HepG2 (cell line): Measurements from ENCODE around the gene C20orf141. TPM values are rescaled to one million over a fixed set of nuclear protein-coding genes. Genes with fewer than 3 reads are reported as not detected.
A peak's percentile ranks its signal among the peaks of the same experiment; 100 is the strongest.

Experiments
- ELF4 ChIP-seq: sonication (generic); formaldehyde crosslinking; IDR thresholded peaks from 2 replicates; pipeline ENCODE4 v1.5.0; 2020; ENCODE audit warnings: missing genetic modification reagents, mild to moderate bottlenecking, moderate library complexity, borderline replicate concordance
- HHEX ChIP-seq: IDR thresholded peaks from 2 replicates; pipeline ENCODE4 v1.6.1; 2016; ENCODE audit warnings: control low read depth
- MTA3 ChIP-seq: sonication (generic); formaldehyde crosslinking; IDR thresholded peaks from 2 replicates; pipeline ENCODE4 v1.4.0; 2020; ENCODE audit warnings: missing genetic modification reagents
- NCOA1 ChIP-seq: sonication (generic); formaldehyde crosslinking; IDR thresholded peaks from 2 replicates; pipeline ENCODE4 v1.9.0; 2021; ENCODE audit warnings: missing genetic modification reagents
- PAX8 ChIP-seq: sonication (generic); formaldehyde crosslinking; IDR thresholded peaks from 2 replicates; pipeline ENCODE4 v1.8.0; 2022; ENCODE audit warnings: mild to moderate bottlenecking, missing genetic modification reagents, borderline replicate concordance
- PHF5A ChIP-seq: IDR thresholded peaks from one replicate; pipeline ENCODE4 v1.6.1; 2018; ENCODE audit warnings: low read depth, missing genetic modification reagents; ENCODE audit not compliant: unreplicated experiment
- RAD51 ChIP-seq: fragments of 450-650 bp; IDR thresholded peaks from 2 replicates; pipeline ENCODE4 v1.6.1; 2016; ENCODE audit warnings: borderline replicate concordance
- ZBTB7B ChIP-seq: sonication (generic); formaldehyde crosslinking; IDR thresholded peaks from 2 replicates; pipeline ENCODE4 v1.4.0; 2020; ENCODE audit warnings: missing genetic modification reagents
- ZFP90 ChIP-seq: sonication (generic); formaldehyde crosslinking; IDR thresholded peaks from 2 replicates; pipeline ENCODE4 v1.8.0; 2022; ENCODE audit warnings: missing genetic modification reagents, mild to moderate bottlenecking, inconsistent platforms, borderline replicate concordance
- ZMYM2 ChIP-seq: sonication (generic); formaldehyde crosslinking; IDR thresholded peaks from 2 replicates; pipeline ENCODE4 v1.8.0; 2022; ENCODE audit warnings: mild to moderate bottlenecking, missing genetic modification reagents
- ZNF253 ChIP-seq: sonication (generic); formaldehyde crosslinking; IDR thresholded peaks from 2 replicates; pipeline ENCODE4 v1.8.0; 2022; ENCODE audit warnings: mild to moderate bottlenecking, missing genetic modification reagents, borderline replicate concordance
- ZNF558 ChIP-seq: sonication (generic); formaldehyde crosslinking; IDR thresholded peaks from 2 replicates; pipeline ENCODE4 v1.9.0; 2022; ENCODE audit warnings: mild to moderate bottlenecking, missing genetic modification reagents, borderline replicate concordance
- ZNF598 ChIP-seq: sonication (generic); formaldehyde crosslinking; IDR thresholded peaks from 2 replicates; pipeline ENCODE4 v1.5.1; 2020; ENCODE audit warnings: mild to moderate bottlenecking, missing genetic modification reagents, borderline replicate concordance
- ZNF839 ChIP-seq: sonication (generic); formaldehyde crosslinking; IDR thresholded peaks from 2 replicates; pipeline ENCODE4 v1.4.0; 2020; ENCODE audit warnings: missing genetic modification reagents, mild to moderate bottlenecking, borderline replicate concordance
- polyA plus RNA-seq, 8 experiments: library from polyadenylated mRNA; depleted of rRNA in 3 of 8; stranded (reverse) in 7 of 8; unstranded in 1 of 8; fragments of >200 nt; fragmentation: Illumina TruSeq in 4 of 8; extraction: Trizol in 4 of 8; gene quantifications; 2 replicates each; pipeline versions ENCODE4 v1.2.1 to v1.2.3, GENCODE V29; 2011 to 2016; ENCODE audit warnings: low read depth in 4 of 8, missing spikeins in 1 of 8, mixed read lengths in 1 of 8; ENCODE audit not compliant: insufficient read depth in 1 of 8
- total RNA-seq, 5 experiments: library from RNA; depleted of rRNA; stranded (reverse); fragments of >200 nt; fragmentation: Illumina TruSeq; extraction: Trizol; gene quantifications; 2 replicates each; pipeline ENCODE4 v1.2.3, GENCODE V29; 2016; ENCODE audit warnings: low read depth in 1 of 5
- TF ChIP-seq, protein P1 (sequence below): sonication (generic); formaldehyde crosslinking; IDR thresholded peaks from 2 replicates; pipeline ENCODE4 v1.4.0; 2020; ENCODE audit warnings: mild to moderate bottlenecking, missing genetic modification reagents
- TF ChIP-seq, protein P2 (sequence below): sonication (generic); formaldehyde crosslinking; conservative IDR thresholded peaks from 2 replicates; pipeline ENCODE4 v1.8.0; 2022; ENCODE audit warnings: missing genetic modification reagents
- TF ChIP-seq, protein P3 (sequence below): sonication (generic); formaldehyde crosslinking; conservative IDR thresholded peaks from 2 replicates; pipeline ENCODE4 v1.8.1; 2023; ENCODE audit warnings: missing genetic modification reagents
- TF ChIP-seq, protein P4 (sequence below): sonication (generic); formaldehyde crosslinking; IDR thresholded peaks from 2 replicates; pipeline ENCODE4 v1.4.0; 2020; ENCODE audit warnings: mild to moderate bottlenecking, missing genetic modification reagents, borderline replicate concordance

Gene C20orf141
- total and polyA plus RNA-seq, 2 of the 13 experiments (the other 11 are each of a cell fraction or from before 2014, with no cell fraction given) = not detected

DNA sequence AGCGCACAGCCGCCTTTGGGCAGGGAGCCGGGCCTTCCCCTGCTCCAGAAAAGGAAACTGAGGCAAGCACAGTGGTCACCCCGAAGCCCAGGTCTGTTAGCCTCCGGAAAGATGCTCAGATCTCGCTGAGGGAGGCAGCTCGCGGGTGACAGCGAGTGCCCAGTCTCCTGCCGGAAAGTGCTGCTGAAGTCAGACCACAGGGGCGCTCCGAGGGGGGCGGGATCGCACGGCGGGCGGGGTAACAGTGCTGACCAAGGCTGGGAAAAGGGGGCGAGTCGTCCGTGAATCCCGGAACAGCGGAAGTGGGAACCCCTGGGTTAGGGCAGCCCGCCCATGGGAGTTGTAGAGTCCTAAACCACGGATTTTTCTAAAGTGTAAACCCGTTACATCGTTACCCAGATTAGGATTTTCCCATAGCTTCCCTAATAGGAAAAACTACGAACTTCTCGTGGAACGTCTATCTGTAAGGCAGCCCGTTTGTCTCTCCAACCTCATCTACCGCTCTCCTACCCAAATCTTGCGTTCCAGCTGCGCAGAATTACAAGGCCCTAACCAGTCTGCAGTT lies 26.3 kb downstream of the C20orf141 start (continued):
- TF ChIP-seq RAD51 = no peak
- peak; percentile 75 for TF ChIP-seq ZFP90 (CRISPR knock-in tag)
- TF ChIP-seq ZNF558 (CRISPR knock-in tag) = no peak
- TF ChIP-seq HHEX (CRISPR knock-in tag) = no peak; the same call in 1 of the 2 replicates
- no peak for TF ChIP-seq MTA3 (CRISPR knock-in tag)
- TF ChIP-seq, protein P1, sequence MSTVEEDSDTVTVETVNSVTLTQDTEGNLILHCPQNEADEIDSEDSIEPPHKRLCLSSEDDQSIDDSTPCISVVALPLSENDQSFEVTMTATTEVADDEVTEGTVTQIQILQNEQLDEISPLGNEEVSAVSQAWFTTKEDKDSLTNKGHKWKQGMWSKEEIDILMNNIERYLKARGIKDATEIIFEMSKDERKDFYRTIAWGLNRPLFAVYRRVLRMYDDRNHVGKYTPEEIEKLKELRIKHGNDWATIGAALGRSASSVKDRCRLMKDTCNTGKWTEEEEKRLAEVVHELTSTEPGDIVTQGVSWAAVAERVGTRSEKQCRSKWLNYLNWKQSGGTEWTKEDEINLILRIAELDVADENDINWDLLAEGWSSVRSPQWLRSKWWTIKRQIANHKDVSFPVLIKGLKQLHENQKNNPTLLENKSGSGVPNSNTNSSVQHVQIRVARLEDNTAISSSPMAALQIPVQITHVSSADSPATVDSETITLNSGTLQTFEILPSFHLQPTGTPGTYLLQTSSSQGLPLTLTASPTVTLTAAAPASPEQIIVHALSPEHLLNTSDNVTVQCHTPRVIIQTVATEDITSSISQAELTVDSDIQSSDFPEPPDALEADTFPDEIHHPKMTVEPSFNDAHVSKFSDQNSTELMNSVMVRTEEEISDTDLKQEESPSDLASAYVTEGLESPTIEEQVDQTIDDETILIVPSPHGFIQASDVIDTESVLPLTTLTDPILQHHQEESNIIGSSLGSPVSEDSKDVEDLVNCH (CRISPR knock-in tag) = no peak
- TF ChIP-seq ZNF839 (CRISPR knock-in tag) = no peak
- TF ChIP-seq, protein P2, sequence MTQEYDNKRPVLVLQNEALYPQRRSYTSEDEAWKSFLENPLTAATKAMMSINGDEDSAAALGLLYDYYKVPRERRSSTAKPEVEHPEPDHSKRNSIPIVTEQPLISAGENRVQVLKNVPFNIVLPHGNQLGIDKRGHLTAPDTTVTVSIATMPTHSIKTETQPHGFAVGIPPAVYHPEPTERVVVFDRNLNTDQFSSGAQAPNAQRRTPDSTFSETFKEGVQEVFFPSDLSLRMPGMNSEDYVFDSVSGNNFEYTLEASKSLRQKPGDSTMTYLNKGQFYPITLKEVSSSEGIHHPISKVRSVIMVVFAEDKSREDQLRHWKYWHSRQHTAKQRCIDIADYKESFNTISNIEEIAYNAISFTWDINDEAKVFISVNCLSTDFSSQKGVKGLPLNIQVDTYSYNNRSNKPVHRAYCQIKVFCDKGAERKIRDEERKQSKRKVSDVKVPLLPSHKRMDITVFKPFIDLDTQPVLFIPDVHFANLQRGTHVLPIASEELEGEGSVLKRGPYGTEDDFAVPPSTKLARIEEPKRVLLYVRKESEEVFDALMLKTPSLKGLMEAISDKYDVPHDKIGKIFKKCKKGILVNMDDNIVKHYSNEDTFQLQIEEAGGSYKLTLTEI (CRISPR knock-in tag) = no peak
- TF ChIP-seq NCOA1 (CRISPR knock-in tag) = no peak
- no peak for TF ChIP-seq ZNF598
- no peak for TF ChIP-seq ZMYM2 (CRISPR knock-in tag)
- no peak for TF ChIP-seq PAX8
- TF ChIP-seq ZBTB7B (CRISPR knock-in tag) = no peak
- TF ChIP-seq, protein P3, sequence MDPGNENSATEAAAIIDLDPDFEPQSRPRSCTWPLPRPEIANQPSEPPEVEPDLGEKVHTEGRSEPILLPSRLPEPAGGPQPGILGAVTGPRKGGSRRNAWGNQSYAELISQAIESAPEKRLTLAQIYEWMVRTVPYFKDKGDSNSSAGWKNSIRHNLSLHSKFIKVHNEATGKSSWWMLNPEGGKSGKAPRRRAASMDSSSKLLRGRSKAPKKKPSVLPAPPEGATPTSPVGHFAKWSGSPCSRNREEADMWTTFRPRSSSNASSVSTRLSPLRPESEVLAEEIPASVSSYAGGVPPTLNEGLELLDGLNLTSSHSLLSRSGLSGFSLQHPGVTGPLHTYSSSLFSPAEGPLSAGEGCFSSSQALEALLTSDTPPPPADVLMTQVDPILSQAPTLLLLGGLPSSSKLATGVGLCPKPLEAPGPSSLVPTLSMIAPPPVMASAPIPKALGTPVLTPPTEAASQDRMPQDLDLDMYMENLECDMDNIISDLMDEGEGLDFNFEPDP (CRISPR knock-in tag) = no peak
- no peak for TF ChIP-seq ZNF253 (CRISPR knock-in tag)
- TF ChIP-seq, protein P4, sequence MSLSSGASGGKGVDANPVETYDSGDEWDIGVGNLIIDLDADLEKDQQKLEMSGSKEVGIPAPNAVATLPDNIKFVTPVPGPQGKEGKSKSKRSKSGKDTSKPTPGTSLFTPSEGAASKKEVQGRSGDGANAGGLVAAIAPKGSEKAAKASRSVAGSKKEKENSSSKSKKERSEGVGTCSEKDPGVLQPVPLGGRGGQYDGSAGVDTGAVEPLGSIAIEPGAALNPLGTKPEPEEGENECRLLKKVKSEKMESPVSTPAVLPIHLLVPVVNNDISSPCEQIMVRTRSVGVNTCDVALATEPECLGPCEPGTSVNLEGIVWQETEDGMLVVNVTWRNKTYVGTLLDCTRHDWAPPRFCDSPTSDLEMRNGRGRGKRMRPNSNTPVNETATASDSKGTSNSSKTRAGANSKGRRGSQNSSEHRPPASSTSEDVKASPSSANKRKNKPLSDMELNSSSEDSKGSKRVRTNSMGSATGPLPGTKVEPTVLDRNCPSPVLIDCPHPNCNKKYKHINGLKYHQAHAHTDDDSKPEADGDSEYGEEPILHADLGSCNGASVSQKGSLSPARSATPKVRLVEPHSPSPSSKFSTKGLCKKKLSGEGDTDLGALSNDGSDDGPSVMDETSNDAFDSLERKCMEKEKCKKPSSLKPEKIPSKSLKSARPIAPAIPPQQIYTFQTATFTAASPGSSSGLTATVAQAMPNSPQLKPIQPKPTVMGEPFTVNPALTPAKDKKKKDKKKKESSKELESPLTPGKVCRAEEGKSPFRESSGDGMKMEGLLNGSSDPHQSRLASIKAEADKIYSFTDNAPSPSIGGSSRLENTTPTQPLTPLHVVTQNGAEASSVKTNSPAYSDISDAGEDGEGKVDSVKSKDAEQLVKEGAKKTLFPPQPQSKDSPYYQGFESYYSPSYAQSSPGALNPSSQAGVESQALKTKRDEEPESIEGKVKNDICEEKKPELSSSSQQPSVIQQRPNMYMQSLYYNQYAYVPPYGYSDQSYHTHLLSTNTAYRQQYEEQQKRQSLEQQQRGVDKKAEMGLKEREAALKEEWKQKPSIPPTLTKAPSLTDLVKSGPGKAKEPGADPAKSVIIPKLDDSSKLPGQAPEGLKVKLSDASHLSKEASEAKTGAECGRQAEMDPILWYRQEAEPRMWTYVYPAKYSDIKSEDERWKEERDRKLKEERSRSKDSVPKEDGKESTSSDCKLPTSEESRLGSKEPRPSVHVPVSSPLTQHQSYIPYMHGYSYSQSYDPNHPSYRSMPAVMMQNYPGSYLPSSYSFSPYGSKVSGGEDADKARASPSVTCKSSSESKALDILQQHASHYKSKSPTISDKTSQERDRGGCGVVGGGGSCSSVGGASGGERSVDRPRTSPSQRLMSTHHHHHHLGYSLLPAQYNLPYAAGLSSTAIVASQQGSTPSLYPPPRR = 0 out of 2 replicates have a peak, but pooled peaks have one; percentile 20
- TF ChIP-seq PHF5A = no peak
- peak; percentile 65 for TF ChIP-seq ELF4 (CRISPR knock-in tag)
